HG03139 (cell line): ENCODE results near the gene PLXNB1.
"Not testable (repeated sequence)": the region's sequence is repeated elsewhere in the genome, so short reads cannot be mapped to it uniquely, and the experiment has no call there.

Source experiments
- ATAC-seq: cut with Tn5 transposase; IDR thresholded peaks from one replicate; pipeline ENCODE4 v1.9.1; 2021; ENCODE audit not compliant: unreplicated experiment

Gene PLXNB1

DNA sequence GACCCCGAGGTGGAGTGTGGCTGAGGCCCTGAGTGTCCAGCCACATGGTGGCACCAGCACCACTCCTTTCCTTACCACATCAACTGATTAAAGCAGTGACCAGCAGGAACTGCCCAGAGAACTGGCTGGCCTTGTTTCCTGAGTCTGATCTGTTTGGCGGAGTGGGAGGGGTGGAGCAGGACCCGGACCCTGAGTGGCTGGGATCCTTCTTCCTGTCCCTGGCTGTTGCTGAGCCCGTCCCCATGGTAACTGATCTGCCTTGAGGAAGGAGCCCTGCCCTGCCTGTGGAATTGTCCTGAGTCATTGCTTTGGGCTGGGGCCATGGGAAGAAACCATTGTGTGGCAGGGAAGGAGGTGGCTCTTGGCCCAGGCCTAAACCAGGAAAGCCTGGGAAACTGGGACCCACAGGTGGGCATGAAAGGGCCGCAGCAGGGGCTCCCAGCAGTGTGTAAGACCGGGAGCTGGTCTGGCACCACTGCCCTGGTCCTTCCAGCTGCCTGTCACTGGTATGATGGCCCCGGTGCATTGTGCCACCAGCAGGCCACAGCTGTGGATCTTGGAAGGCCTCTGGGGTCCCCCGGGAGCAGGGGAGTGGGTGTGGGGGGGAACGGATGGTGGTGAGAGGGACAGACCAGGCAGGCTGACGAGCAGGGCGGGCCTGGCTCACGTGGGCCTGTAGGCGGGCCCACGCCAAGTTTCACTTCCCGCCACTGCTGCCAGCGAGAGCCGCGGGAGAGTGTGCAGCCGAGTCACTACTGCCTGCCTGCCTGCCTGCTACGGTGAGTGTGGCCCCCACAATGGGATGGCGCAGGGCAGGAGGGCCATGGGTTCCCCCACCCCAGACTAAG is 35.9 kb upstream of the PLXNB1 start:
- peak; percentile 66 for ATAC-seq

DNA sequence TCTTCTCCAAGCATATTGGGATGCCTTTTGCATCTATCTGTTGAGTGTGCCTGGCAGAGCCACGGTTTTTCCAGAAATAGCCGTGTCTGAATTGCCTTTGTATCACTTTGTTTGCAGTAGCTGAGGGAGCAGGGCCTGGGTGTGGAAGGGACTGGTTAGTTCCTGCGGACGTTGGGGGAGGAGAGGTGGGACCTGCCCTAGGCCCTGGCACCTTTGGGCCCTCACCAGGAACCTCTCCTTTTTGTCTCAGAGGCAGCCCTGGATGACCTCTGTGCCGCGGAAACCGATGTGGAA is 35.3 kb upstream of the PLXNB1 start:
- ATAC-seq = no peak

DNA sequence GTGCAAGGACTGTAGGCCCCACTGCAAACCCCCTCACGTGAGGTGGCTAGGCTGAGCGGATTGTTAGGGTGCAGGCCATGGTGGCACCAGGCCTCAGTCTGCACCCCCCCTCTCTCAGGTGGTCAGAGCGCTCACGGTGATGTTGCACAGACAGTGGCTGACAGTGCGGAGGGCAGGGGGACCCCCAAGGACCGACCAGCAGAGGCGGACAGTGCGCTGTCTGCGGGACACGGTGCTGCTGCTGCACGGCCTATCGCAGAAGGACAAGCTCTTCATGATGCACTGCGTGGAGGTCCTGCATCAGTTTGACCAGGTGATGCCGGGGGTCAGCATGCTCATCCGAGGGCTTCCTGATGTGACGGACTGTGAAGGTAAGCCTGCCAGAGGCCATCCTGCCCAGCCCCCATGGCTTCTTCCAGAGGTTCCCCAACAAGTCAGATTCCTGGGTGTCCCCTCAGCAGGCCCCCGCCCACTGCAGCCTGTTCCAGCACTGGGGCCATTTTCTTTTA is 34.9 kb upstream of the PLXNB1 start:
- ATAC-seq = no peak

DNA sequence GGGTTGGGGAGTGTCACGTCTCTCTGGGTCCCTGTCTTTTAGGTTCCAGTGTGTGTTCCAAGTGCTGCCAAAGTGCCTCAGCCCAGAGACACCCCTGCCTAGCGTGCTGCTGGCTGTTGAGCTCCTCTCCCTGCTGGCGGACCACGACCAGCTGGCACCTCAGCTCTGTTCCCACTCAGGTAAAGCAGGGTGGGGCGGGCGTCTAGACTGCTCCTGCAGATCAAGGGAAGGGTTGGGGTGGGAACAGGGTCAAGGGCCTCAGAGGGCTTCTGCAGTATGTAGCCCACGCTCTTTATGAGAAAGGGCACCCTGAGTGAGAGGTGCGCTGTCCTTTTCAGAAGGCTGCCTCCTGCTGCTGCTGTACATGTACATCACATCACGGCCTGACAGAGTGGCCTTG is 33.8 kb upstream of the PLXNB1 start:
- no peak for ATAC-seq

DNA sequence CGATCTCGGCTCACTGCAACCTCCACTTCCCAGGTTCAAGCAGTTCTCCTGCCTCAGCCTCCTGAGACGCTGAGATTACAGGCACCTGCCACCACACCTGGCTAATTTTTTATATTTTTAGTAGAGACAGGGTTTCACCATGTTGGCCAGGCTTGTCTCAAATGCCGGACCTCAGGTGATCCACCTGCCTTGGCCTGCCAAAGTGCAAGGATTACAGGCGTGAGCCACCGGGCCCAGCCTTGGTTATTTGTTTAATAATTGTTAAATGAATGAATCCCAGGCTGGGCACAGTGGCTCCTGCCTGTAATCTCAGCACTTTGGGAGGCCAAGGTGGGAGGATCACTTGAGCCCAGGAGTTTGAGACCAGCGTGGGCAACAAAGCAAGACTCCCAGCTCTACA is 31.9 kb upstream of the PLXNB1 start:
- ATAC-seq = not testable (repeated sequence)

DNA sequence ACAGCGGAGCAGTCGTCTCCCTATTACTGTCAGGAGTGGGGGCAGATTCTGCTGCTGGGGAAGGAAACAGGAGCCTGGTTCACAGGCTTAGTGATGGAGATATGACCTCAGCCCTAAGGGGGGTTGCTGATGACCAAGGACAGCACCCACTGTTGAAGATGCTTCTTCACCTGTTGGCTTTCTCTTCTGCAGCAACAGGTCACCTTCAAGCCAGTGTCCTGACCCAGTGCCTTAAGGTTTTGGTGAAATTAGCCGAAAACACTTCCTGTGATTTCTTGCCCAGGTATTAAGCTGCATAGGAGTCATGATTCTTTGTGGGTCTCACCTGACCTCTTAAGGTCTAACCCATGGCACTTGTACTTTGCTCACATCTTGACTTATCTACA is 30.6 kb upstream of the PLXNB1 start:
- ATAC-seq = no peak

DNA sequence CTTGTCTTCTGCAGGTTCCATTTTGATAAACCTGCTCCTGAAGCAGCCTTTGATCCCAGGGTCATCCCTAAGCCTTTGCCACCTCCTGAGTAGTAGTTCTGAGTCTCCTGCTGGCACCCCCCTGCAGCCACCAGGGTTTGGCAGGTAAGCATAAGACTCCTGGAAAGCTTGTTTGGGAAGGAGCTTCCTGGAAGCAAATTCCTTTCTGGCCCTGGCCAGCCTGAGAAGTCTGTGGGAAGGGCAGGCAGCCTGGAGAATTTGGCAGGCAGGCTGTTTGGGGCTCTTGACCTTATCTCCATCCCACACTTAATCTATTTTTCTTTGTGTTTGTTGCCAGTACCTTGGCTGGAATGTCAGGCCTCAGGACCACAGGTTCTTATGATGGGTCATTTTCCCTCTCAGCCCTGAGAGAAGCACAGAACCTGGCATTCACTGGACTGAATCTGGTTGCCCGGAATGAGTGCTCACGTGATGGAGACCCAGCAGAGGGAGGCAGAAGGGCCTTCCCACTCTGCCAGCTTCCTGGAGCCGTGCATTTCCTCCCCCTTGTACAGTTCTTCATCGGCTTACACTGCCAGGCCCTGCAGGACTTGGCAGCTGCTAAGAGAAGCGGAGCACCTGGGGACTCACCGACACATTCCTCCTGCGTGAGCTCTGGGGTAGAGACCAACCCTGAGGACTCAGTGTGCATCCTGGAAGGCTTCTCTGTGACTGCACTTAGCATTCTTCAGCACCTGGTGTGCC is 30.1 kb upstream of the PLXNB1 start:
- ATAC-seq = no peak

DNA sequence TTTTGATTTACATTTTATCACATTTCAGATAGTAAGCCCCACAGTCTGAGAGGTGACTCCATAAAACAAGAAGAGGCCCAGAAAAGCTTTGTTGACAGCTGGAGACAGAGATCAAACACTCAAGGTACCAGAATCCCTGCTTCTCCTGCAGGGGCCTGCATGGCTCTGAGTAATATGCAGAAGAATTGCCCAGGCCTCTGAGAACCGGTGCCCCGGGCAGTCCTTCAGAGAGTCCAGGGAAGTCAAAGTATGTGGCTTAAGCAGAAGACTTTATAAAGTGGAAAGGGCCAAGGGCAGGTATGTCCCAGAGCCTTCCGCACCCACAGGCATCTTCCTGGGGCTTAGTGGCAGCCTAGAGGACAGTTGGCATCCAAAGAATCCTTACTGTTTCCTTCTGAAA is 29.4 kb upstream of the PLXNB1 start:
- ATAC-seq = no peak

DNA sequence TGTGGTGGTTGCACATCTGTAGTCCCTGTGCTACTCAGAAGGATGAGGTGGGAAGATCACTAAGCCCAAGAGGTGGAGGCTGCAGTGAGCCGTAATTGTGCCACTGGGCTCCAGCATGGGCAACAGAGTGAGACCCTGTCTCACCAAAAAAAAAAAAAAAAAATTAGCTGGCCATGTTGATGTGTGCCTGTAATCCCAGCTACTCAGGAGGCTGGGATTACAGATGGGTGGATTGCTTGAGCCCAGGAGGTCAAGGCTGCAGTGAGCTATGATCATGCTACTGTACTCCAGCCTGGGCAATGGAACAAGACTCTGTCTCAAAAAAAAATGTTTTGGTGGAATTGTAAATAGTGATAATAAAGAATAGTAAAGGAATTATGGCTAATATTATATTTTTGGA is 26.6 kb upstream of the PLXNB1 start:
- ATAC-seq = no peak

DNA sequence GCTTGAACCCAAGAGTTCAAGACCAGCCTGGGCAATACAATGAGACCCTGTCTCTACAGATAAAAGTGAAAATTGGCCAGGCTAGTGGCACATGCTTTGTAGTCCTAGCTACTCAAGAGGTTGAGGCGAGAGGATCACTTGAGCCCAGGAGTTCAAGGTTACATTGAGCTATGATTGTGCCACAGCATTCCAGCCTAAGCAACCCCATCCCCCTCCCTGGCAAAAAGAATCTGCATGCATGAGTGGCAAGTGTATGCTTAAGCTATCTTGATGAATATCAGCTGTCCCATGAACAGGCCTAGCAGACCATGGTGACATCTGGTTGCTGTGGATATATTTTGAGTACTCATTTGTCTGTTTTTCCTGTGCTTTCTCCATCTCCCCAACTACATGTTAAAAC is 21.4 kb upstream of the PLXNB1 start:
- no peak for ATAC-seq

DNA sequence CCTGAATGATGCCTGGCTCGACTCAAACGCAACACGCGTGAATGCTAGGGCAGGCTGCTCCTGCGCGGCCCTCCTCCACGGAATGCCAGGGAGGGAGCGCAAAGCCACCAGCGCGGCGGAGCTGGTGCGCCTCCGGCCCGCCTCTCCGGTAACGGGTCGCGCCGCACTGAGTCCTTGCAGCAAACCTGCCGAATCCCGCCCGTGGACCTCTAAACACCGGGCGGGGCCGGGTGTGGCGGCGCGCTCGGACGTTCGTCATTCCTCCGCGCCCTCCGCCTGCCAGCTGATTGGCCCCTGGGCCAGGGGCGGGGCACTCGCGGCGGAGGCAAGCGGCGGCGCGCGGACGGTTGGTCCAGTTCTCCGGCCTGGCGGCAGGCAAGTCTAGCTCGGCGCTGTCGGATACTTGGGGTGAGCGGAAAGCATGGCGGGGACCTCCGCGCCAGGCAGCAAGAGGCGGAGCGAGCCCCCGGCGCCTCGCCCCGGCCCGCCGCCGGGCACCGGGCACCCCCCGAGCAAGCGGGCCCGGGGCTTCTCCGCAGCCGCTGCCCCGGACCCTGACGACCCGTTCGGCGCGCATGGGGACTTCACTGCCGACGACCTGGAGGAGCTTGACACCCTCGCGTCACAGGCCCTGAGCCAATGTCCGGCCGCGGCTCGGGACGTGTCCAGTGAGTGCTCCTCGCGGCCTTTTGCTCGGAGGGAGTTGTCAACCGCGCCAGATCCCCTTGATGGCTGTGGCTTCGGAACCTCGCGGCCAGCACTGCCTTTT is 16.7 kb upstream of the PLXNB1 start, which contains the start of gene ATRIP:
Gene ATRIP (plus strand): TSS at position 313 of the 769 bp plus-strand sequence. CDS start 109 bp downstream, at position 422.
- ATAC-seq = peak; percentile 80

DNA sequence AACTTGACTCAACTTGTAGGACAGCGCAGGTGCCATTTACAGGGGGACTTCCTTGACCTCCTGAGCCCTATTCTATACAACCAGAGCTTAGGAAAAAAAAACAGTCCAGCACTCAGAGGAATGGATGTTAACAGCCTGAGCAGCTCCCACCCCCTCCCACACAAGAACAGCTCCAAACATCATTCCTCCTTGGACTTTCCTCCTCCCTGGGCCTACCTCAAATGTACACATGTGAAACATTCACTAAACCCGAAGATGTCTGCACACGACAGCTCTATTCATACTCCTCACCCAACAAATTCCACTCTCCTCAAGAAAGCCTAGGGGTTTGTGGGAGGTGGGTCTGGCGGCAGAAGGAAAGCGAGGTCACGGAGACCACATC is 16.1 kb upstream of the PLXNB1 start:
- no peak for ATAC-seq

DNA sequence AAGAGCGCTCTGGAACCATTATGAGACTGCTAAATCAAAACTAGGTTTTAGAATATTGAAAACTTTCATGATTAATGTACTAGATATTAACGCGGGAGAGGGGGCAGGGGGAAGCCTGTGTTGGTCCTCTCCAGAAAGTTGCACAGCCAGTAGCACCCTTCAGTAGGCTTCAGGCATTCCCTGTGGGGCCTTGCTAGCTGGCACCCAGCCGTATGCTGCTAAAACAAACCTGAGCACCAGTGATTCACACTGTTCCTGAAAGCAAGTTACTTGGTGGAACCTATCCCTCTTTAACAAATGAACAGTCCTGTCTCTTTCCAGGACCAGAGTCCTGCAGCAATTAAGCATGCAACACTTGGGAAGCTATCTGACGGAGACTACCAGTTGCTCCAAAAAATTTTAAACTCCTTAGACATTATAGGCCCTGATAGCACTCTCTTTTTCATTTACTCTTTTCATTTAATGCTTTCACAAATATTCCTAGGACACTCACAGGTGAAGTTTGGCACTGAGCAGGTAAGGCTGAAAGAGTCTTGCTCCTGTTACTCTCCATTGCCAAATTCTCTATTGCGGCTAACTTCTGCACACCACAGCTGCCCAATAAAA is 15.5 kb upstream of the PLXNB1 start:
- ATAC-seq = no peak

DNA sequence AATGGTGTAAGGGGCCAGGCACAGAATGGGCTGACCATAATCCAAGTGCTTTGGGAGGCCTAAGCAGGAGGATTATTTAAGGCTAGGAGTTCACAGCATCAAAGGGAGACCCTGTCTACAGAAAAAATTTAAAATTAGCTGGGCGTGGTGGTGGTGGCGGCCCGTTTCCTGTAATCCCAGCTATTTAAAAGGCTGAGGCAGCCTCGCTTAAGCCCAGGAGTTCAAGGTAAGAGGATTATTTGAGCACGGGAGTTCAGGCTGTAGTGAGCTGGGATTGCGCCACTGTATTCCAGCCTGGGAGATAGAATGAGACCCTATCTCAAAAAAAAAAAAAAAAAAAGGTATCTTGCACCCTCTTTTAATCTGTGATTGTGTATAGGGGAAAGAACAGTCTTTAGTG is 12.1 kb upstream of the PLXNB1 start:
- no peak for ATAC-seq

DNA sequence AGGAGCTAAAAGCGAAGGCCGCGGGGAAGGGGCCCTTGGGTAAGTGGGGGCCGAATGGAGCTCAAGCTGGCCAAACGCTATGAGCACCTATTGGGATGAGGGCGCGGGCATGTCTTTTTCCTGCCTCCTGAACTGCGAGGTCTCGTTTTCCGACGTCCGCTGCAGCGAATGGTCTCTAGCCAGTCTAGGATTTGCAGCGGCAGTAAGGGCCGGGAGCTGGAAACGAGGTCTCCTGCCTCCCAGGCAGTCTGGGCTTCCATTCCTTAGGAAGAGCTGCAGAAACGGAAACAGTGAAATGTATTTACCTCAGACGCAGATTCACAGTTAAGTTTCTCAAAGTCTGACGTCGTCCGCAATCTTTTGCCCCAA is 10.7 kb upstream of the PLXNB1 start:
- ATAC-seq = no peak

DNA sequence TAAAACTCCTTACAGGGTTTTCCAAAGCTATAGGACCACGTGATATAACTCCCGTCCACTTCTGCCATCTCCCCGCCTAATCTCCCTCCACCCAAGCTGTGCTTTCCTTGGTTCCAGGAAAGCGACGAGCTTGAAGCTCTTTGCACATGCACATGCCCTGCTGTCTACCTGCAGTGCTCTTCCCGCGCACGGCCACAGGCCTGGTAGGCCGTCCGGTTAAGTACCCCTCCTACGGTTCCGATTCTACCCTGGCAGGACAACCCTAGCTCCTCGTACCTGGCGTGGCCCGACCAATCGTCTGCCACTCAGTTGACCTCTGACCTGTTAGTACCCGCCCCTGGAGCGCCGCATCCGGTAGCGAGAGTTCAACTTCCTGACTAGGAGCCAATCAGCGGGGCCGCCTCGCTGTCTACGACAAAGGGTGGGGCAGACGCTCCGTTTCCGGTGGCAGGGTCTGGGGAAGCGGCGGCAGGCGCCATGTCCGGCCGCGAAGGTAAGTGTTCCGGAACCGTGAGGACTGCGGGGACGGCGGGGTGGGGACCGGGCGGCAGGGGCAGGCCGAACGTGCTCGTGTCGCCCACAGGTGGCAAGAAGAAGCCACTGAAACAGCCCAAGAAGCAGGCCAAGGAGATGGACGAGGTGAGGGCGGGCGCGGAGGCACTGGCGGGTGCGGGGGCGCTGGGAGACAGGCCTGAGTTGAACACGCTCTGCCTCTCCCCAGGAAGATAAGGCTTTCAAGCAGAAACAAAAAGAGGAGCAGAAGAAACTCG is 10.1 kb upstream of the PLXNB1 start, which contains the start of the genes CCDC51 and TMA7:
Gene CCDC51 (minus strand): TSS at position 300 of the 770 bp plus-strand sequence. CDS start 4,991 bp downstream, outside the sequence.
Gene TMA7 (plus strand): TSS at position 438 of the 770 bp plus-strand sequence. CDS start 40 bp downstream, at position 478.
- peak; percentile 87 for ATAC-seq

DNA sequence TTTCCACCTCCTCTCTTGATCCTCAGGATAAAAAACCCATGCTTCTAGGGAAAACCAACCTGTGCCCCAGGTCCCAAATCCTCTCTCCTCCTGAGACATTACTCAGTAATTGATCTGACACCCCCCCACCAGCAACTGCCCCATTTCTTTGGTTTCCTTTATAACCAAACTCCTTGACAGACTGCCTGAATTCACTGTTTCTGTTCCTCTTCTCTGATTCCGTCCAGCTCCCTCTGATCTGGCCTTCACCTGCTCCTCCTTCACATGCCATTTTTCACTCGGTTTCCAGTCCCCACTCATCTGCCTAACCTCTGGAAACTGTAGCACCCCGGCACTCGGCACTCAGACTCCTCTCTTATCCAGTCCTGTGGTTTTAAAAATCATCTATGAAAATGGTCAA is 7.9 kb upstream of the PLXNB1 start:
- no peak for ATAC-seq

DNA sequence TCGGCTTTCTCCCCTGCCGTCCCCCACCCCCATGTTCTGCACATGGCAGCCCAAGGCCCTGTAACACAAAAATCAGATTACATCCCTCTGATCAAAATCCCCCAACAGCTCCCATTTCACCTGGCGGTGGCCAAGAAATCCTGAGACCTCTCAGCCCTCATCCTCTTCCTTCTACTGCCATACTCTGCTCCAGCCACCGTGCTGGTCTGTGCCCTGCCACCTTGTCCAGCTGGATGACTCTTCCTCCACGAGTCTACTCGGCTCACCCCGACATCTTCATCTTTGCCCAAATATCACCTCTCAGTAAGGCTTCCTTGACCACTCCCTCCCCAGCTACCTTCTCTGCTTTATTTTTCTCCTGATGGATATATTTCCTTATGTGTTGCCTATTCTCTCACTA is 7.0 kb upstream of the PLXNB1 start:
- ATAC-seq = no peak

DNA sequence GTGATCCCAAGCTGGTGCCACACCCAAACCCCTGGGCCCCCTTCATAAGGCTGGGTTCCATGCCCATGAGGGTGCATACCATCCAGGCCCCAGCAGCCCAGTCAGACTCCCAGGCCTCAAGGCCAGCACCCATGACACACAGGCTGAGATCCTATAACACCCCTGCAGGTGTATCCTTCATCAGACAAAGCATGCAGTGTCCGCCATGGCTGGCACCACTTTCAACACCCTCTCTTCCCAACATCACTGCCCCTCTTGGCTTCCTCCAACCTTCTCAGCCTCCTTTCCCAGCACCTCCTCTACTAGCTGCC is 6.5 kb upstream of the PLXNB1 start:
- ATAC-seq = no peak

DNA sequence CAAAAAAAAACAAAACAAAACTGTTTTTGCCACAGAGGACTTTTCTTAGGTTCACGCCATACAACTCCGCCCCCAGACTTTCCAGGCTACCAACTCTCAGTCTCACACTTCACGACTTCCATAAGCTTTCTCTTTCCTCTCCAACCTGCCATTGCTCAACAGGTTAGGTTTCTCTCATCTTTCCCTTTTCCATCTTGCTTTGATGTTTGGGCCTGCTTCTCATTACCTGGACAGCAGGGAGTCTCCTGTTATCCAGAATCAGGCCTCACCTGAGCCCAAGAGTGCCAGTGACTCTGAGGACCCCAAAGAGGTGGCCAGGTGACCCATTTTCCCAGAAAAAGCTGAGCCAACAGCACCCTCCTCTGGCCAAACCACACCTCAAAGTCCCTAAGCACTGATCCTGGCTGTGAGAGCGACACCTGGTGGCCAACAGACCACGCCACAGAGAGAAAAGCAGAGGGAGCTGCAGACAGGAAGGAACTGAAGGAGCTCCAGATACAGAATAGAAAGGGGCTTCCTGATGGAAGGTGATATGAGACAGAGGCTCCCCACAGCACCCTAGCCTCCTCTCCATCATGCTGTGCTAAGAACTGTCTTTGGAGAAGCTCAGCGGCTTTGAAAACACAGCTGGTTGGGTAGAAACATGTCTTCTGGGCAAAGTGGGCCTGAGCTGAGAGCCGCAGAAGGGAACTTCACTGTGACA is 6.0 kb upstream of the PLXNB1 start:
- ATAC-seq = no peak
